H1 (cell line): ENCODE data around the gene ASTL. TPM values are rescaled to one million over a fixed set of nuclear protein-coding genes. Genes with fewer than 3 reads are reported as not detected.

Experiments
- CTCF ChIA-PET: fragments of 300-600 bp; sonication (Branson Sonifier 250); formaldehyde crosslinking; loops from one replicate; lab custom pipeline; 2021; ENCODE audit not compliant: partially characterized antibody; lab: Charles Lee
- POLR2A ChIA-PET: fragments of 300-600 bp; sonication (Branson Sonifier 250); formaldehyde crosslinking; loops from one replicate; lab custom pipeline; 2021; ENCODE audit warnings: inconsistent platforms; ENCODE audit not compliant: partially characterized antibody; lab: Charles Lee
- DNase-seq, 2 experiments: peaks; one replicate each; pipeline versions ENCODE4 v3.0.0 to v3.0.0-alpha.2; 2010 to 2022; ENCODE audit warnings: low spot score in 2 of 2, low read depth in 1 of 2, mixed read lengths in 1 of 2
- FAIRE-seq: peaks from 2 replicates; lab custom pipeline; 2011; peaks lifted over from hg19 to GRCh38; lab: Jason Lieb, UNC
- H2AFZ ChIP-seq: 2 replicates; pipeline ENCODE4 v1.8.1; 2012; ENCODE audit warnings: low read length, inconsistent platforms
- H2AK5ac ChIP-seq: 2 replicates; pipeline ENCODE4 v1.6.1; 2013; ENCODE audit warnings: low read depth, low read length
- H2BK120ac ChIP-seq: replicated peaks from 2 replicates; pipeline ENCODE3; 2013; ENCODE audit warnings: low read depth, low read length, inconsistent platforms
- H2BK12ac ChIP-seq: 2 replicates; pipeline ENCODE4 v1.6.1; 2013; ENCODE audit warnings: low read depth, low read length
- H2BK15ac ChIP-seq: 2 replicates; pipeline ENCODE4 v1.6.1; 2013; ENCODE audit warnings: low read length
- H2BK20ac ChIP-seq: 2 replicates; pipeline ENCODE4 v1.6.1; 2013; ENCODE audit warnings: low read length
- H2BK5ac ChIP-seq: 2 replicates; pipeline ENCODE4 v1.6.1; 2013; ENCODE audit warnings: low read depth, low read length
- H3K14ac ChIP-seq: 2 replicates; pipeline ENCODE4 v1.6.1; 2013; ENCODE audit warnings: inconsistent platforms; ENCODE audit not compliant: insufficient read length
- H3K18ac ChIP-seq: 2 replicates; pipeline ENCODE4 v1.6.1; 2013; ENCODE audit warnings: low read length; ENCODE audit errors: extremely low read depth
- H3K23ac ChIP-seq: 2 replicates; pipeline ENCODE4 v1.6.1; 2013; ENCODE audit warnings: inconsistent platforms; ENCODE audit not compliant: insufficient read length
- H3K23me2 ChIP-seq: 2 replicates; pipeline ENCODE4 v1.6.1; 2013; ENCODE audit warnings: low read depth, low read length
- H3K27ac ChIP-seq: 2 replicates; pipeline ENCODE4 v1.6.1; 2011; ENCODE audit warnings: low read depth, low read length, inconsistent platforms
- H3K27me3 ChIP-seq, 4 experiments: replicated peaks in 1 of 4; 1 replicate in 1 of 4; 2 replicates in 3 of 4; pipeline versions ENCODE4 v1.6.1 to v1.8.1; 2011 to 2013; ENCODE audit warnings: low read length in 3 of 4, mild to moderate bottlenecking in 3 of 4, inconsistent platforms in 2 of 4, mixed read lengths in 2 of 4, moderate library complexity in 1 of 4; ENCODE audit not compliant: control insufficient read depth in 3 of 4, insufficient read depth in 3 of 4; ENCODE audit errors: extremely low read depth in 1 of 4
- H3K36me3 ChIP-seq, 4 experiments: 2 replicates each; pipeline versions ENCODE4 v1.6.1 to v1.8.1; 2011 to 2013; ENCODE audit warnings: mild to moderate bottlenecking in 4 of 4, low read length in 3 of 4, moderate library complexity in 2 of 4, control low read depth in 1 of 4, inconsistent platforms in 1 of 4; ENCODE audit not compliant: insufficient read depth in 4 of 4, control insufficient read depth in 2 of 4
- H3K4ac ChIP-seq: replicated peaks from 2 replicates; pipeline ENCODE3; 2013; ENCODE audit warnings: low read length, low read depth, mixed read lengths, inconsistent platforms; ENCODE audit not compliant: insufficient read length
- H3K4me1 ChIP-seq, 4 experiments: replicated peaks in 1 of 4; 1 replicate in 1 of 4; 2 replicates in 3 of 4; pipeline versions ENCODE4 v1.6.1 to v1.8.1; 2011 to 2013; ENCODE audit warnings: low read length in 3 of 4, inconsistent platforms in 2 of 4, mixed read lengths in 1 of 4; ENCODE audit not compliant: insufficient read depth in 4 of 4, control insufficient read depth in 3 of 4
- H3K4me2 ChIP-seq, 2 experiments: 2 replicates each; pipeline versions ENCODE4 v1.6.1 to v1.8.1; 2011 to 2013; ENCODE audit warnings: low read depth in 2 of 2, low read length in 2 of 2, control low read depth in 1 of 2, inconsistent platforms in 1 of 2, mild to moderate bottlenecking in 1 of 2; ENCODE audit not compliant: insufficient read depth in 1 of 2
- H3K4me3 ChIP-seq, 4 experiments: fragments of 200-600, 300-600 bp in 1 of 4; sonication (generic), shearing (Covaris generic), sonication (Bioruptor Twin) in 1 of 4; 2 replicates each; pipeline versions ENCODE4 v1.5.1 to v1.8.1; 2011 to 2016; ENCODE audit warnings: low read length in 4 of 4, low read depth in 3 of 4, control low read depth in 2 of 4, inconsistent platforms in 2 of 4, mild to moderate bottlenecking in 2 of 4, mixed read lengths in 1 of 4, moderate library complexity in 1 of 4; ENCODE audit not compliant: insufficient read depth in 2 of 4; ENCODE audit errors: extremely low read depth in 1 of 4
- H3K56ac ChIP-seq: replicated peaks from 2 replicates; pipeline ENCODE3; 2013; ENCODE audit warnings: low read depth, mild to moderate bottlenecking, mixed read lengths, low read length, inconsistent platforms; ENCODE audit not compliant: insufficient read length
- H3K79me1 ChIP-seq: 2 replicates; pipeline ENCODE4 v1.6.1; 2013; ENCODE audit warnings: low read depth, low read length, control low read depth
- H3K79me2 ChIP-seq, 2 experiments: 2 replicates each; pipeline versions ENCODE4 v1.6.1 to v1.8.1; 2012 to 2013; ENCODE audit warnings: low read length in 2 of 2, mild to moderate bottlenecking in 2 of 2, inconsistent platforms in 1 of 2; ENCODE audit not compliant: insufficient read depth in 2 of 2, control insufficient read depth in 1 of 2
- H3K9ac ChIP-seq, 4 experiments: replicated peaks in 1 of 4; 1 replicate in 1 of 4; 2 replicates in 3 of 4; pipeline versions ENCODE4 v1.6.1 to v1.8.1; 2011 to 2013; ENCODE audit warnings: low read depth in 3 of 4, low read length in 3 of 4, control low read depth in 2 of 4, mild to moderate bottlenecking in 2 of 4, moderate library complexity in 2 of 4, inconsistent platforms in 1 of 4; ENCODE audit errors: extremely low read depth in 1 of 4
- H3K9me3 ChIP-seq, 2 experiments: 2 replicates each; pipeline versions ENCODE4 v1.6.1 to v1.8.1; 2012 to 2013; ENCODE audit warnings: mild to moderate bottlenecking in 2 of 2, moderate library complexity in 2 of 2, control low read depth in 1 of 2, inconsistent platforms in 1 of 2, low read depth in 1 of 2, low read length in 1 of 2, mixed read lengths in 1 of 2; ENCODE audit not compliant: insufficient read depth in 2 of 2
- H4K20me1 ChIP-seq, 2 experiments: replicated peaks in 1 of 2; 2 replicates each; pipeline versions ENCODE3 to v1.8.1; 2011 to 2013; ENCODE audit warnings: inconsistent platforms in 2 of 2, low read length in 2 of 2, mild to moderate bottlenecking in 1 of 2; ENCODE audit not compliant: insufficient read depth in 2 of 2, control insufficient read depth in 1 of 2
- H4K5ac ChIP-seq: 2 replicates; pipeline ENCODE4 v1.6.1; 2013; ENCODE audit warnings: low read length, low read depth, mixed read lengths, inconsistent platforms; ENCODE audit not compliant: insufficient read length
- H4K8ac ChIP-seq: 2 replicates; pipeline ENCODE4 v1.8.0; 2013; ENCODE audit warnings: mild to moderate bottlenecking, moderate library complexity, low read length, inconsistent platforms; ENCODE audit not compliant: insufficient read depth; ENCODE audit errors: extremely low read depth
- H4K91ac ChIP-seq: replicated peaks from 2 replicates; pipeline ENCODE3; 2013; ENCODE audit warnings: low read length, mixed read lengths, inconsistent platforms; ENCODE audit not compliant: insufficient read length
- BACH1 ChIP-seq: IDR thresholded peaks from 2 replicates; pipeline ENCODE4 v1.6.1; 2012; ENCODE audit warnings: low read length, improper control_type of control experiment
- BCL11A ChIP-seq, 2 experiments: IDR thresholded peaks; one replicate each; pipeline ENCODE4 v1.6.1; 2011; ENCODE audit warnings: low read depth in 2 of 2, low read length in 2 of 2, mild to moderate bottlenecking in 2 of 2
- CBX5 ChIP-seq: fragments of 300-800, 300-1000 bp; sonication (generic); IDR thresholded peaks from 2 replicates; pipeline ENCODE4 v1.7.1; 2016; ENCODE audit warnings: antibody characterized with exemption, low read length, low read depth
- CTBP2 ChIP-seq: IDR thresholded peaks from 2 replicates; pipeline ENCODE4 v1.7.0; 2011; ENCODE audit warnings: borderline replicate concordance, mild to moderate bottlenecking, moderate library complexity, mixed read lengths, low read length; ENCODE audit not compliant: insufficient read depth, insufficient read length
- EGR1 ChIP-seq: IDR thresholded peaks from 2 replicates; pipeline ENCODE4 v1.6.1; 2011; ENCODE audit warnings: low read depth, low read length, borderline replicate concordance
- HDAC2 ChIP-seq, 2 experiments: fragments of 300-600 bp in 1 of 2; sonication (generic) in 1 of 2; IDR thresholded peaks; 2 replicates each; pipeline ENCODE4 v1.6.1; 2011 to 2012; ENCODE audit warnings: low read depth in 2 of 2, low read length in 2 of 2, mild to moderate bottlenecking in 2 of 2, moderate library complexity in 2 of 2, borderline replicate concordance in 1 of 2, inconsistent platforms in 1 of 2
- NRF1 ChIP-seq: IDR thresholded peaks from 2 replicates; pipeline ENCODE4 v1.6.1; 2011; ENCODE audit warnings: mild to moderate bottlenecking, low read depth, low read length, improper control_type of control experiment
- PHF8 ChIP-seq: fragments of 200-600 bp; sonication (generic); conservative IDR thresholded peaks from 2 replicates; pipeline ENCODE4 v1.7.1; 2012; ENCODE audit warnings: low read depth, mild to moderate bottlenecking, inconsistent platforms, low read length, moderate library complexity
- POLR2AphosphoS5 ChIP-seq: IDR thresholded peaks from 2 replicates; pipeline ENCODE4 v1.6.1; 2011; ENCODE audit warnings: low read depth, low read length
- RBBP5 ChIP-seq: IDR thresholded peaks from 2 replicates; pipeline ENCODE4 v1.7.1; 2012; ENCODE audit warnings: low read depth, mild to moderate bottlenecking, inconsistent platforms, low read length, moderate library complexity, borderline replicate concordance
- RNF2 ChIP-seq: fragments of 200-900, 300-1000 bp; sonication (generic); IDR thresholded peaks from 2 replicates; pipeline ENCODE4 v1.7.1; 2016; ENCODE audit warnings: borderline replicate concordance, low read depth, mild to moderate bottlenecking, antibody characterized with exemption, low read length; ENCODE audit not compliant: poor library complexity, severe bottlenecking; ENCODE audit errors: missing control alignments
- SIN3A ChIP-seq, 2 experiments: IDR thresholded peaks in 1 of 2; conservative IDR thresholded peaks in 1 of 2; 2 replicates each; pipeline ENCODE4 v1.6.1; 2011 to 2012; ENCODE audit warnings: low read length in 2 of 2, improper control_type of control experiment in 1 of 2, low read depth in 1 of 2, mild to moderate bottlenecking in 1 of 2
- SIRT6 ChIP-seq: IDR thresholded peaks from one replicate; pipeline ENCODE4 v1.7.1; 2012; ENCODE audit warnings: low read length, inconsistent platforms
- TCF12 ChIP-seq: IDR thresholded peaks from 2 replicates; pipeline ENCODE4 v1.6.1; 2011; ENCODE audit warnings: low read depth, mild to moderate bottlenecking, low read length
- WGBS, 2 experiments: shearing (Covaris generic) in 1 of 2; methylation state at CpG; one replicate each; pipeline versions ENCODE4 v1.1.6 to v1.1.7; 2013 to 2015; ENCODE audit warnings: low lambda C conversion rate in 2 of 2, mixed read lengths in 2 of 2, inconsistent platforms in 1 of 2, low coverage in 1 of 2, missing lambda C conversion rate in 1 of 2; ENCODE audit not compliant: insufficient replicate concordance in 2 of 2, insufficient coverage in 1 of 2, insufficient read length in 1 of 2; ENCODE audit errors: extremely low coverage in 1 of 2, missing lambda C conversion rate in 1 of 2; 5-methylcytosine and 5-hydroxymethylcytosine counted together
- polyA plus RNA-seq, 7 experiments: library from polyadenylated mRNA; depleted of rRNA in 3 of 7; stranded (reverse) in 5 of 7; unstranded in 2 of 7; fragments of >200 nt in 5 of 7; fragments of 200-250 nt in 2 of 7; gene quantifications; 1 replicate in 5 of 7; 2 replicates in 1 of 7; 4 replicates in 1 of 7; pipeline versions ENCODE4 v1.2.1 to v1.2.3, GENCODE V29; 2011 to 2013; ENCODE audit warnings: missing spikeins in 2 of 7, mixed read lengths in 2 of 7
- total RNA-seq: library from RNA; stranded (reverse); fragmentation: NEBNext Ultra II Directional; extraction: Animal tissue kit (Norgen Biotek cat#: 25700); gene quantifications from 2 replicates; pipeline ENCODE4 v1.2.1, GENCODE V29; 2021

Gene ASTL
- total and polyA plus RNA-seq, 2 of the 8 experiments (the other 6 are each of a cell fraction or from before 2014, with no cell fraction given), result 0.60 to 1.4 TPM

- H4K91ac ChIP-seq, result no peak overlapping the region
- ChIA-PET CTCF (interaction anchor here (1.0 to 1.3 kb wide), 2 partner anchors 15 to 51 kb away, joined by 3 to 6 read pairs; partner anchors contain the start of gene ASTL), POLR2A (no interaction called here)
- no peaks in the 10 kb centered on the region for H3K9me3 ChIP-seq
- H2AFZ ChIP-seq, result no peak overlapping the region
- H3K4ac ChIP-seq, result no peak overlapping the region
- no peaks in the 10 kb centered on the region for H3K79me2 ChIP-seq
- no peak overlapping the region for H2BK5ac ChIP-seq
- no peak overlapping the region for H3K27ac ChIP-seq
- H3K14ac ChIP-seq, result no peak overlapping the region
- no peak overlapping the region for H4K5ac ChIP-seq
- no peak overlapping the region for H2BK12ac ChIP-seq
- no peak overlapping the region for H3K23ac ChIP-seq
- no peak overlapping the region for H3K9ac ChIP-seq
- H2BK20ac ChIP-seq, result no peak overlapping the region
- H4K20me1 ChIP-seq, result no peaks in the 10 kb centered on the region
- no peak overlapping the region for H3K18ac ChIP-seq
- DNase-seq (no peak), FAIRE-seq (no peak)
- no peak overlapping the region for H3K56ac ChIP-seq
- H3K4me3 ChIP-seq, result no peak overlapping the region
- H3K36me3 ChIP-seq, result no peaks in the 10 kb centered on the region
- no peak overlapping the region for H2BK15ac ChIP-seq
- no peak overlapping the region for H2AK5ac ChIP-seq
- H4K8ac ChIP-seq, result no peak overlapping the region
- no peaks in the 10 kb centered on the region for H3K23me2 ChIP-seq
- no peaks in the 10 kb centered on the region for H3K79me1 ChIP-seq
- no peaks in the 10 kb centered on the region; a peak in 1 of 7 replicates for H3K27me3 ChIP-seq
- H2BK120ac ChIP-seq, result no peak overlapping the region
- H3K4me1 ChIP-seq, result peaks cover 2 to 21% (median 9%) of the 10 kb centered on the region in 4 experiments
- WGBS, 2 experiments, result 85% methylated on average over 2 of the region's 2 CpGs; no CpG with 5 or more reads in 1 of the 2 experiments
- no peak overlapping the region for H3K4me2 ChIP-seq
- no peak for TF ChIP-seq RNF2
- TF ChIP-seq SIN3A (conservative IDR thresholded peaks at IDR 0.05 in 1 of 2, IDR thresholded peaks at IDR 0.05 in 1 of 2; ENCODE audit: low read depth in 1 of 2, low read length in 2 of 2), result no peak
- TF ChIP-seq HDAC2 (IDR thresholded peaks at IDR 0.05; ENCODE audit: borderline replicate concordance in 1 of 2, low read depth in 2 of 2, low read length in 2 of 2), result no peak
- TF ChIP-seq BCL11A (IDR thresholded peaks at IDR 0.05; ENCODE audit: low read depth in 2 of 2, low read length in 2 of 2), result no peak
- TF ChIP-seq CBX5, result no peak
- no peak for TF ChIP-seq RBBP5
- no peak for TF ChIP-seq BACH1
- no peak for TF ChIP-seq EGR1
- TF ChIP-seq TCF12, result no peak
- TF ChIP-seq CTBP2, result no peak
- TF ChIP-seq SIRT6, result no peak
- TF ChIP-seq POLR2AphosphoS5, result no peak
- no peak for TF ChIP-seq PHF8
- no peak for TF ChIP-seq NRF1
These were observed 51.2 kb downstream of the ASTL start for GRCh38 chr2:96087130-96087529.
